Right cardiac atrium (tissue), 5 donors: ENCODE data around the gene LUC7L2. TPM values are rescaled to one million over a fixed set of nuclear protein-coding genes. Genes with fewer than 3 reads are reported as not detected.

Experiments
- ATAC-seq, 2 donors: fragments of 200-7000 bp; cut with Tn5 transposase; one replicate each; pipeline versions ENCODE4 v1.8.0 to v1.9.1; 2020; ENCODE audit warnings: moderate library complexity in 2 of 2, mild to moderate bottlenecking in 1 of 2
- DNase-seq, 3 donors: peaks; one replicate each; pipeline ENCODE4 v3.0.0-alpha.2; 2020
- H3K27ac ChIP-seq: one replicate; pipeline ENCODE4 v1.5.1; 2013; ENCODE audit warnings: mild to moderate bottlenecking, low read length, control low read depth, moderate library complexity
- H3K27me3 ChIP-seq: one replicate; pipeline ENCODE4 v1.6.1; 2013; ENCODE audit not compliant: control insufficient read depth, insufficient read depth
- H3K4me1 ChIP-seq: one replicate; pipeline ENCODE4 v1.6.1; 2013; ENCODE audit warnings: low read length; ENCODE audit not compliant: control insufficient read depth, insufficient read depth
- H3K4me3 ChIP-seq: one replicate; pipeline ENCODE4 v1.5.1; 2013; ENCODE audit warnings: low read length, control low read depth
- H3K9me3 ChIP-seq: one replicate; pipeline ENCODE4 v1.6.1; 2013; ENCODE audit warnings: low read length; ENCODE audit not compliant: control insufficient read depth
- WGBS: extraction: QIAGEN DNeasy Blood & Tissue Kit; methylation state at CpG from one replicate; pipeline ENCODE4 v1.1.7; 2013; 5-methylcytosine and 5-hydroxymethylcytosine counted together
- intact Hi-C, 4 donors: fragments of 100-400 bp; cut with DNase I; formaldehyde crosslinking; loops; one replicate each; pipeline versions ENCODE4 v1.11.0 to v1.14.0; 2022 to 2023
- polyA plus RNA-seq: library from polyadenylated mRNA; stranded (reverse); fragments of 200-250 nt; gene quantifications from one replicate; pipeline ENCODE4 v1.2.3, GENCODE V29; 2013
- total RNA-seq, 4 donors: library from RNA; stranded (reverse); fragmentation: NEBNext Ultra II Directional; extraction: Animal tissue kit (Norgen Biotek cat#: 25700); gene quantifications; one replicate each; pipeline ENCODE4 v1.2.1, GENCODE V29; 2021
- donor health status: healthy with polysubstance abuse.
- donor health status: DM: no; HTN: yes; CAD: no.
- donor health status: DM: no; HTN: no; CAD: no.
- donor health status: DM: no; HTN: yes; CAD: no; lungs with severe emphysema.
- donor health status: DM: yes; HTN: yes; CAD: no.

Gene LUC7L2
- total and polyA plus RNA-seq, 5 donors: 34.1 to 58.3 (median 52.9) TPM

- DNase-seq (no peak), ATAC-seq (no peak)
- Histone ChIP-seq H3K9me3 (no peaks in the 10 kb centered on the region), H3K27me3 (no peaks in the 10 kb centered on the region), H3K4me1 (no peaks in the 10 kb centered on the region), H3K4me3 (no peak overlapping the region), H3K27ac (no peak overlapping the region)
- WGBS: 89% methylated on average over 4 of the region's 4 CpGs
- intact Hi-C loops: no loop called here
Measured at GRCh38 chr7:139334399-139335150, 25.1 kb upstream of the LUC7L2 start.

DNA sequence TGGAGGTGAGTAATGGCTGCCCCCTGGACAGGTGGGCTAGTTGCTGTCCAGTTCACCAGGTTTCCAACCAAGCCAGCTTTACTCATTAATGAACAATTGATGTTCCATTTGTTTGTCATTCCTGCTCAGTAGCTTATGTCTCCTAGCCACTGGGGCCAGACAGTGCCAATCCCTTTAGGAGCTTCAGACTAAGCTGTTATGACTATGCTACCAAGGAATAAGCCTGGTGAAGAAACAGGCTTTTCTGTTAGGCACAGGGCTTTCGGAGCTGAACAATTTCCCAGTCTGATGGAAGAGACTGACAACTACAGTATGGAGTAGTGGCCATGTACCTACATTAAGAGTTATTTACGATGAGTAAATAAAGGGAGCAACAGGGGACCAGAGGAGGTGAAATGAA lies 20.7 kb upstream of the LUC7L2 start:
- H3K4me1 ChIP-seq: no peaks in the 10 kb centered on the region
- WGBS: 91% methylated on average over 2 of the region's 2 CpGs
- H3K27ac ChIP-seq: no peak overlapping the region
- H3K27me3 ChIP-seq: no peaks in the 10 kb centered on the region
- no peaks in the 10 kb centered on the region for H3K9me3 ChIP-seq
- no peak overlapping the region for H3K4me3 ChIP-seq
- DNase-seq: no peak
- intact Hi-C loops: no loop called here
- no peak for ATAC-seq

DNA sequence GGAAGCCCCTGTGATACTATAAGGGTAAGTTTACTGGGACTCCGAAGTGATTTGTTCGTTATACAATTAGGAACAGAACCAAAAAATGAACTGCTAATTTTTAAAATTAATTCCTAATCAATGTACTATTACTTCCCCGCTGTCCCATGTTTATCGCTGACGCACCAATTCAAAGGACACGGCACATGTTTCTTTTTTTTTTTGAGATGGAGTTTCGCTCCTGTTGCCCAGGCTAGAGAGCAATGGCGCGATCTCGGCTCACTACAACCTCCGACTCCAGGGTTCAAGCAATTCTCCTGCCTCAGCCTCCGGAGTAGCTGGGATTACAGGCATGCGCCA lies 20.0 kb upstream of the LUC7L2 start:
- DNase-seq: no peak
- Histone ChIP-seq H3K4me3 (peak overlapping the region; percentile 75), H3K9me3 (no peaks in the 10 kb centered on the region), H3K4me1 (no peaks in the 10 kb centered on the region), H3K27me3 (no peaks in the 10 kb centered on the region), H3K27ac (peak overlapping the region; percentile 95)
- 81% methylated on average over 13 of the region's 13 CpGs for WGBS
- ATAC-seq: no peak
- intact Hi-C loops: loop anchor here in 1 of 4 donors (1.0 kb wide), 1 partner anchor 20 kb away; the partner anchor contains the start of gene LUC7L2

DNA sequence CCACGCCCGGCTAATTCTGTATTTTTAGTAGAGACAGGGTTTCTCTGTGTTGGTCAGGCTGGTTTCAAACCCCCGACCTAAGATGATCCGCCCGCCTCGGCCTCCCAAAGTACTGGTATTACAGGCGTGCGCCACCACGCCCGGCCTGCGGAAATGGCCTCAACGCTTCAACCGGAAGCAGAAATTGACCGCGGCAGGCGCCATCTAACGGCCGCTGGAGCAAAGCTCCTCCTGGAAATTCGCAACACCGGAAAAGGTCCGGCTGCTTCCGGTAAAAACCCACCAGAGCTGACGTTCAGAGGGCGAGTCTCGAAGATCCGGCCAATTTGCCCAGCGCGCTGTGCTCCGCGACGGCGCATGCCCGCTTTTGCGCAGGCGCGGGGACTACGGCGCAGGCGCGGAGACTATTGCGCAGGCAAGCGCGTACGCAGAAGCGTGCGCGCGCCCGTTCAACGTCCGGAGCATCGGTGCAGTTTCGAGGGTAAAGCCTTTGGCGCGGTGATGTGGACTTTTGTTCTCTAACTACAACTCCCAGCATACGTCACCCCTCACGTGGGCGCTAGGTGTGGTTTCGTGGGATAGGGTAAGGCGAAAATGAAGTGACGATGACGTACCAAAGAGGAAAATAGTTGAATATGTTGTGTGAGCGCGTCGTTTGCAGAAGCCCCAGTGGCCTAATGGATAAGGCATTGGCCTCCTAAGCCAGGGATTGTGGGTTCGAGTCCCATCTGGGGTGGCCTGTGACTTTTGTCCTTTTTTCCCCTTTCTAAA lies 19.5 kb upstream of the LUC7L2 start:
- Histone ChIP-seq H3K4me3 (peak overlapping the region; percentile 75), H3K27me3 (no peaks in the 10 kb centered on the region), H3K4me1 (no peaks in the 10 kb centered on the region), H3K9me3 (no peaks in the 10 kb centered on the region), H3K27ac (peak overlapping the region; percentile 95)
- intact Hi-C loops: loop anchor here in 1 of 4 donors (1.0 kb wide), 1 partner anchor 19 kb away; the partner anchor contains the start of gene LUC7L2
- WGBS: 2% methylated on average over 66 of the region's 66 CpGs
- peak; percentile 98 to 99 (median 99) for DNase-seq
- peak; percentile 91 to 96 for ATAC-seq

GRCh38 chr7:139340808-139341057 lies 19.0 kb upstream of the LUC7L2 start:
- peak overlapping the region; percentile 75 for H3K4me3 ChIP-seq
- peak in 1 of 3 donors; percentile 76 for DNase-seq
- no peaks in the 10 kb centered on the region for H3K4me1 ChIP-seq
- under 1% methylated on average over 9 of the region's 9 CpGs for WGBS
- H3K9me3 ChIP-seq: no peaks in the 10 kb centered on the region
- intact Hi-C loops: loop anchor here in 1 of 4 donors (1.0 kb wide), 1 partner anchor 19 kb away; the partner anchor contains the start of gene LUC7L2
- no peaks in the 10 kb centered on the region for H3K27me3 ChIP-seq
- no peak for ATAC-seq
- peak overlapping the region; percentile 95 for H3K27ac ChIP-seq

- H3K27me3 ChIP-seq: no peaks in the 10 kb centered on the region
- peak within 1 kb of the TSS; percentile 75 for H3K4me3 ChIP-seq
- ATAC-seq: peak; percentile 88
- H3K27ac ChIP-seq: peak within 1 kb of the TSS; percentile 95
- H3K9me3 ChIP-seq: no peaks in the 10 kb centered on the region
- under 1% methylated on average over 54 of the region's 54 CpGs for WGBS
- intact Hi-C loops: no loop called here
- no peaks in the 10 kb centered on the region for H3K4me1 ChIP-seq
- peak; percentile 95 to 98 (median 97) for DNase-seq
Measured at GRCh38 chr7:139341058-139341775, 18.5 kb upstream of the LUC7L2 start, which contains the start of gene FMC1. Gene FMC1 (plus strand): TSS chr7:139341337. CDS start chr7:139341385, 48 bp downstream.

DNA sequence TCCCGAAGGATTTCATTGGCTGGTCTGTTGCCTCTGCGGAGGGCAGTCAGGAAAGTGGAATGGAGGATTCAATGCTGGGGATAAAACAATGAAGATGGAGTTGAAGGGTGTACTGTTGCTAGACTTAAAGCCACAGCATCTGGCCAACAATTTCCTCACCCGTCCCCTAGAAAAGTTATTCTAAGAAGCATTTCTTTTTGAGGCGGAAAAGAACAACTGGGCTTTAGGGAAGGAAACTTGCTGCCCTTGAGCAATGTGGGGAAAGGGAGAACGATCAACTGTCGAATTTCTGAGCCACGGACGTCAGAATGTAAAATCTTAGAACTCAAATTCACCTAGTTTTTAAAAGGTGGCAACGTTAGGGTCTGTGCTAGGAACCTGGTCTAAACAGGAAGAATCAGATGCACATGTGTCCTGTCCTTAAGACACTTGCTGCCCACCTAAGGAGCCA lies 17.9 kb upstream of the LUC7L2 start:
- peak overlapping the region; percentile 95 for H3K27ac ChIP-seq
- DNase-seq: no peak
- H3K27me3 ChIP-seq: no peaks in the 10 kb centered on the region
- H3K4me3 ChIP-seq: peak overlapping the region; percentile 75
- WGBS: 0% methylated on average over 9 of the region's 9 CpGs
- no peak for ATAC-seq
- intact Hi-C loops: no loop called here
- no peaks in the 10 kb centered on the region for H3K4me1 ChIP-seq
- H3K9me3 ChIP-seq: no peaks in the 10 kb centered on the region

- 95% methylated on average over 1 of the region's 1 CpG for WGBS
- intact Hi-C loops: no loop called here
- DNase-seq (no peak), ATAC-seq (no peak)
- Histone ChIP-seq H3K9me3 (no peaks in the 10 kb centered on the region), H3K4me1 (no peaks in the 10 kb centered on the region), H3K27me3 (no peaks in the 10 kb centered on the region), H3K4me3 (no peak overlapping the region), H3K27ac (no peak overlapping the region)
Measured at GRCh38 chr7:139345042-139345441, 14.7 kb upstream of the LUC7L2 start.

DNA sequence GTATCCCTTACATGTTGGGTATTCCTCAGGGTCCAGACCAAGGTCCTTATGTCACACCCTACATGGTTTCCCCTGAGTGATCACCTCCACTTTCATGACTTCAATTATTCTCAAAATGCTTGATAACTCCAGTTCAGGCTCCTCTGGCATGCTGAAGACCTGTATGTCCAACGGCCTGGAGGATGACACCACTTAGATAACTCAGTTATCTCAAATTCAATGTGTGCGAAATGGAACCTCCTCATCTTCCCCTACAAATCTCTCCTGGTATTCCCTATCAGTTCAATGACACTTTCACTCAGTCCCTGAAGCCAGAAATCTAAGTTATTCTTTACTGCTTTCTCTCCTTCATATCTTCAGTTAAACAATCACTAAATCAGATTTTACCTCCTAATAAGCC lies 8.7 kb upstream of the LUC7L2 start:
- DNase-seq (no peak), ATAC-seq (no peak)
- Histone ChIP-seq H3K4me3 (no peak overlapping the region), H3K27ac (no peak overlapping the region), H3K27me3 (no peaks in the 10 kb centered on the region), H3K9me3 (no peaks in the 10 kb centered on the region), H3K4me1 (no peaks in the 10 kb centered on the region)
- intact Hi-C loops: no loop called here
- WGBS: 74% methylated on average over 2 of the region's 2 CpGs

DNA sequence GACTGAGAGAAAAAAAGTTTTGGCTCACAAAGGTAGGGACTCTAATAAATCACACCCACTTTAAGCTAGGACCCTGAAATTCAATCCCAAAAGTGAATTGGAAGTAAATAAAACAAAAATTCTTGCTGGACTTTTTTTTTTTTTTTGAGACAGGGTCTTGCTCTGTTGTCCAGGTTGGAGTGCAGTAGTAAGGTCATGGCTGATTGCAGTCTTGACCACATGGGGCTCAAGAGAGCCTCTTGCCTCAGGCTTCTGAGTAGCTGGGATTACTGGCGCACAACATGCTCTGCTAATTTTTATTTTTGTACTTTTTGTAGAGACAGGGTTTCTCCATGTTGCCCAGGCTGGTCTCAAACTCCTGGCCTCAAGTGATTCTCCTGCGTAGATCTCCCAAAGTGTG lies 5.0 kb upstream of the LUC7L2 start:
- H3K4me3 ChIP-seq: no peak overlapping the region
- no peak for ATAC-seq
- intact Hi-C loops: no loop called here
- no peak overlapping the region for H3K27ac ChIP-seq
- no peaks in the 10 kb centered on the region for H3K9me3 ChIP-seq
- H3K4me1 ChIP-seq: no peaks in the 10 kb centered on the region
- WGBS: 95% methylated on average over 2 of the region's 2 CpGs
- H3K27me3 ChIP-seq: no peaks in the 10 kb centered on the region
- DNase-seq: no peak

DNA sequence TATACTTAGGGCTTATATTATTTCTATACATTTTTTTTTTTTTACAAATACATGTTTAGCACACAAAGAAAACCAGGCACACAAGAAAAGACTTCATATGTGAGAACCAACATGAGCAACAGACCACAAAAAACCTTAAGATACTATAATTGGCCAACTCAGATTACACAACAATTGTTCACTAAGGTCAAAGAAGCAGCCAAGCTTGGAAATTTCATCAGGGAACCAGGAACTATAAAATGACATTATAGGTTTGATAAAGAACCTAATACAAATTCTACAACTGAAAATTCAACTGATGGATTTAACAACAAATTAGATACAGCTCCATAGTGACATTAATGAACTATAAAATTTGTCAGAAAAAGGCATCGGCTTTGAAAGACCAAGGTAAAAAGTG lies 4.4 kb upstream of the LUC7L2 start:
- no peak overlapping the region for H3K4me3 ChIP-seq
- no peak for DNase-seq
- 93% methylated on average over 1 of the region's 1 CpG for WGBS
- no peak for ATAC-seq
- H3K27me3 ChIP-seq: no peaks in the 10 kb centered on the region
- no peak overlapping the region for H3K27ac ChIP-seq
- no peaks in the 10 kb centered on the region for H3K9me3 ChIP-seq
- no peaks in the 10 kb centered on the region for H3K4me1 ChIP-seq
- intact Hi-C loops: no loop called here
